ENCODE data around the gene GPC6.

DNA sequence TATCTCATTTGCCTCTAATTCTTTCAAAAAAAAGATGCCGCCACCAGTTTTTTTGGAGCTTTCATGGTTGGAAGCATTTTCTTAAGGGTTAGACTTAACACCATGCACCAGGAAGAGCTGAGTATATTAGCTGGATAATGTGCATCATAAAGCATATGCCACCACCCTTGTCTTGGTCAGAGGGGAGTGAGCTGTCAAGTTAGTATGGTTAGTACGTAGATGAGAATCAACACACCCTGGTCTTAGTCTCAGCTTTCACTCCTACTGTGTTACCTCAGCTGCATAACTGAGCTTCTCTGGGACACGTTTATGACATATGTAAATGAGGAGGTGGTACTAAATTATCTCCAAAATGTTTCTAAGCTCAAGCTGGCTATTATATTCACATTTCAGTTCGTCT is 837.2 kb downstream of the GPC6 start:
- no peak for TF ChIP-seq TAF15 (IDR thresholded peaks at IDR 0.05; ENCODE audit: low read depth, low read length)
- TF ChIP-seq, protein P1, sequence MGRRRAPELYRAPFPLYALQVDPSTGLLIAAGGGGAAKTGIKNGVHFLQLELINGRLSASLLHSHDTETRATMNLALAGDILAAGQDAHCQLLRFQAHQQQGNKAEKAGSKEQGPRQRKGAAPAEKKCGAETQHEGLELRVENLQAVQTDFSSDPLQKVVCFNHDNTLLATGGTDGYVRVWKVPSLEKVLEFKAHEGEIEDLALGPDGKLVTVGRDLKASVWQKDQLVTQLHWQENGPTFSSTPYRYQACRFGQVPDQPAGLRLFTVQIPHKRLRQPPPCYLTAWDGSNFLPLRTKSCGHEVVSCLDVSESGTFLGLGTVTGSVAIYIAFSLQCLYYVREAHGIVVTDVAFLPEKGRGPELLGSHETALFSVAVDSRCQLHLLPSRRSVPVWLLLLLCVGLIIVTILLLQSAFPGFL (CRISPR knock-in tag; IDR thresholded peaks at IDR 0.05): no peak
- TF ChIP-seq, protein P2, sequence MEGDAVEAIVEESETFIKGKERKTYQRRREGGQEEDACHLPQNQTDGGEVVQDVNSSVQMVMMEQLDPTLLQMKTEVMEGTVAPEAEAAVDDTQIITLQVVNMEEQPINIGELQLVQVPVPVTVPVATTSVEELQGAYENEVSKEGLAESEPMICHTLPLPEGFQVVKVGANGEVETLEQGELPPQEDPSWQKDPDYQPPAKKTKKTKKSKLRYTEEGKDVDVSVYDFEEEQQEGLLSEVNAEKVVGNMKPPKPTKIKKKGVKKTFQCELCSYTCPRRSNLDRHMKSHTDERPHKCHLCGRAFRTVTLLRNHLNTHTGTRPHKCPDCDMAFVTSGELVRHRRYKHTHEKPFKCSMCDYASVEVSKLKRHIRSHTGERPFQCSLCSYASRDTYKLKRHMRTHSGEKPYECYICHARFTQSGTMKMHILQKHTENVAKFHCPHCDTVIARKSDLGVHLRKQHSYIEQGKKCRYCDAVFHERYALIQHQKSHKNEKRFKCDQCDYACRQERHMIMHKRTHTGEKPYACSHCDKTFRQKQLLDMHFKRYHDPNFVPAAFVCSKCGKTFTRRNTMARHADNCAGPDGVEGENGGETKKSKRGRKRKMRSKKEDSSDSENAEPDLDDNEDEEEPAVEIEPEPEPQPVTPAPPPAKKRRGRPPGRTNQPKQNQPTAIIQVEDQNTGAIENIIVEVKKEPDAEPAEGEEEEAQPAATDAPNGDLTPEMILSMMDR (IDR thresholded peaks at IDR 0.05 in 2 of 3, conservative IDR thresholded peaks at IDR 0.05 in 1 of 3; ENCODE audit: insufficient read depth in 2 of 3, low read depth in 1 of 3, low read length in 3 of 3): no peak
- TF ChIP-seq CAMTA2 (CRISPR knock-in tag; conservative IDR thresholded peaks at IDR 0.05): no peak
- TF ChIP-seq SIN3A (IDR thresholded peaks at IDR 0.05; ENCODE audit: borderline replicate concordance in 2 of 2, control insufficient read depth in 1 of 2, low read depth in 2 of 2, low read length in 2 of 2): no peak
- TF ChIP-seq ZFP36 (IDR thresholded peaks at IDR 0.05; ENCODE audit: low read depth, low read length, partially characterized antibody): no peak
- TF ChIP-seq TRIM24 (IDR thresholded peaks at IDR 0.05): no peak
- no peak for TF ChIP-seq NFE2L1 (tag; IDR thresholded peaks at IDR 0.05; ENCODE audit: borderline replicate concordance, low read depth)
